Tibial nerve (tissue), 4 donors: ENCODE measurements around the gene CD1C. TPM values are rescaled to one million over a fixed set of nuclear protein-coding genes. Genes with fewer than 3 reads are reported as not detected.
"Not testable (repeated sequence)": the region's sequence is repeated elsewhere in the genome, so short reads cannot be mapped to it uniquely, and the experiment has no call there.

Source experiments
- DNase-seq, 2 donors: peaks; one replicate each; pipeline ENCODE4 v3.0.0-alpha.2; 2019; ENCODE audit warnings: low spot score in 2 of 2
- H3K27ac ChIP-seq, 4 donors: fragments of 200-600 bp; sonication (generic) in 3 of 4; one replicate each; pipeline ENCODE4 v1.5.1; 2017 to 2019; ENCODE audit warnings: mild to moderate bottlenecking in 1 of 4
- H3K27me3 ChIP-seq, 2 donors: fragments of 200-600 bp; sonication (generic) in 1 of 2; one replicate each; pipeline versions ENCODE4 v1.5.1 to v1.6.0; 2017 to 2019
- H3K36me3 ChIP-seq, 3 donors: fragments of 200-600 bp; sonication (generic); one replicate each; pipeline ENCODE4 v1.5.1; 2018 to 2019
- H3K4me1 ChIP-seq, 4 donors: fragments of 200-600 bp; sonication (generic) in 3 of 4; one replicate each; pipeline ENCODE4 v1.5.1; 2017 to 2019
- H3K4me3 ChIP-seq, 4 donors: fragments of 200-600 bp; sonication (generic) in 3 of 4; one replicate each; pipeline ENCODE4 v1.5.1; 2017 to 2019; ENCODE audit warnings: mild to moderate bottlenecking in 1 of 4, moderate library complexity in 1 of 4
- H3K9me3 ChIP-seq, 4 donors: fragments of 200-600 bp; sonication (generic) in 3 of 4; one replicate each; pipeline ENCODE4 v1.5.1; 2017 to 2019
- EP300 ChIP-seq, 2 donors: sonication (generic); formaldehyde crosslinking; IDR thresholded peaks; one replicate each; pipeline ENCODE4 v1.6.1; 2017; ENCODE audit warnings: antibody characterized with exemption in 2 of 2, mild to moderate bottlenecking in 1 of 2
- POLR2A ChIP-seq, 2 donors: fragments of 450-650 bp; IDR thresholded peaks; one replicate each; pipeline ENCODE4 v1.6.1; 2017; ENCODE audit warnings: antibody characterized with exemption in 2 of 2, mild to moderate bottlenecking in 2 of 2, moderate library complexity in 2 of 2
- WGBS, 2 donors: methylation state at CpG; one replicate each; pipeline ENCODE4 v1.1.5; 2018; 5-methylcytosine and 5-hydroxymethylcytosine counted together
- total RNA-seq, 4 donors: library from RNA; depleted of rRNA; stranded (reverse); fragments of >200 nt; gene quantifications; one replicate each; pipeline ENCODE4 v1.1.0, GENCODE V29; 2016
- TF ChIP-seq, protein P1 (sequence below), 5 experiments: fragments of 200-600 bp in 3 of 5; fragments of 450-650 bp in 2 of 5; sonication (generic) in 3 of 5; IDR thresholded peaks; one replicate each; pipeline ENCODE4 v1.5.1; 2016 to 2019; ENCODE audit warnings: antibody characterized with exemption in 5 of 5, mild to moderate bottlenecking in 3 of 5, moderate library complexity in 2 of 5

The CD1C gene
- total RNA-seq, 4 donors from 2014 or later: 2.2 to 2.5 TPM; not detected in 2

DNA sequence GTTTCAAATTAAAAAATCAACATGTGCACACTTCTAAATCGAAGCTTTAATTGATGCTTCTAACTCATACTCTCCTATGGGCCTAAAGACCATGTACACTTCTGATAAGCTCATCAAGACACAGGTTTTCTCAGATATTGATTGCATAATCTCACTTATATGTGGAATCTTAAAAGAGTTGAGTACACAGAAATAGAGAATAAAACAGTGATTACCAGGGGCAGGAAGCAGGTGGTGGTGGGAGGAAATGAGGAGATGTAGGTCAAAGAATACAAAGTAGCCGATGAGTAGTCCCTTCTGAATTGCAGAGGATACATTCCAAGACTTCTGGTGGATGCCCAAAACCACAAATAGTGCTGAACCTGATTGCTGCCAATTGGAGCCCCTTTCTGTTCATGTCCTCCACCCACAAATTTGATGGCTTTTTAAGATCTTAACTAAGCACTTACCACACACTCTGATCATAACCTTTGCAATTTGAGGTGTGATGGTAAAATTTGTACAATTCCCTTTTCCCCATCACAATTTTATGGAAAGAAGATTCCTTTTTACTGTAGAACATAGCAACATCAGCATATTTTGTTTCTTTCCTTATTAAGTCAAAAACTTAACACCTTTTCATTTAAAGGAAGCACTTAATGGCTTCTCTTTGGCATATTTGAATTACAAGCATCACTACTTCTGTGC, 44.9 kb downstream of the CD1C start:
- Histone ChIP-seq H3K9me3 (peaks cover 0 to 12% (median 0%) of the 10 kb centered on the region in 4 donors), H3K27ac (no peak overlapping the region), H3K4me1 (no peaks in the 10 kb centered on the region), H3K4me3 (no peak overlapping the region), H3K36me3 (no peaks in the 10 kb centered on the region), H3K27me3 (no peaks in the 10 kb centered on the region)
- DNase-seq: no peak
- 44 to 45% methylated on average over 2 of the region's 2 CpGs for WGBS, 2 donors
- TF ChIP-seq EP300 (IDR thresholded peaks at IDR 0.05): no peak
- TF ChIP-seq, protein P1, sequence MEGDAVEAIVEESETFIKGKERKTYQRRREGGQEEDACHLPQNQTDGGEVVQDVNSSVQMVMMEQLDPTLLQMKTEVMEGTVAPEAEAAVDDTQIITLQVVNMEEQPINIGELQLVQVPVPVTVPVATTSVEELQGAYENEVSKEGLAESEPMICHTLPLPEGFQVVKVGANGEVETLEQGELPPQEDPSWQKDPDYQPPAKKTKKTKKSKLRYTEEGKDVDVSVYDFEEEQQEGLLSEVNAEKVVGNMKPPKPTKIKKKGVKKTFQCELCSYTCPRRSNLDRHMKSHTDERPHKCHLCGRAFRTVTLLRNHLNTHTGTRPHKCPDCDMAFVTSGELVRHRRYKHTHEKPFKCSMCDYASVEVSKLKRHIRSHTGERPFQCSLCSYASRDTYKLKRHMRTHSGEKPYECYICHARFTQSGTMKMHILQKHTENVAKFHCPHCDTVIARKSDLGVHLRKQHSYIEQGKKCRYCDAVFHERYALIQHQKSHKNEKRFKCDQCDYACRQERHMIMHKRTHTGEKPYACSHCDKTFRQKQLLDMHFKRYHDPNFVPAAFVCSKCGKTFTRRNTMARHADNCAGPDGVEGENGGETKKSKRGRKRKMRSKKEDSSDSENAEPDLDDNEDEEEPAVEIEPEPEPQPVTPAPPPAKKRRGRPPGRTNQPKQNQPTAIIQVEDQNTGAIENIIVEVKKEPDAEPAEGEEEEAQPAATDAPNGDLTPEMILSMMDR (IDR thresholded peaks at IDR 0.05): no peak
- no peak for TF ChIP-seq POLR2A (IDR thresholded peaks at IDR 0.05)

DNA sequence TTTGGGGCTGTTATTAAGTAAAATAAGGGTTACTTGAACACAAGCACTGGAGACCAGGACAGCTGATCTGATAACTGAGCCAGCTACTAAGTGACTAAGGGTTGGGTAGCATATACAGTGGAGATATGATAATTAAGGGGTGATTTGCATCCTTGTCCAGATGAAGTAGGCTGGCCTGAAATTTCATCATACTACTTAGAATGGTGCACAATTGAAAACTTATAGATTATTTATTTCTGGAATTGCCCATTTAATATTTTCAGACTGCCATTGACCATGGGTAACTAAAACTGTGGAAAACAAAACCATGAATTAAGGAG, 45.5 kb downstream of the CD1C start:
- DNase-seq: no peak
- Histone ChIP-seq H3K4me1 (no peaks in the 10 kb centered on the region), H3K27me3 (no peaks in the 10 kb centered on the region), H3K9me3 (peaks cover 0 to 12% (median 0%) of the 10 kb centered on the region in 4 donors), H3K4me3 (no peak overlapping the region), H3K27ac (no peak overlapping the region), H3K36me3 (no peaks in the 10 kb centered on the region)
- TF ChIP-seq EP300 (IDR thresholded peaks at IDR 0.05) (no peak), POLR2A (IDR thresholded peaks at IDR 0.05) (no peak)
- TF ChIP-seq, protein P1 (IDR thresholded peaks at IDR 0.05): no peak

DNA sequence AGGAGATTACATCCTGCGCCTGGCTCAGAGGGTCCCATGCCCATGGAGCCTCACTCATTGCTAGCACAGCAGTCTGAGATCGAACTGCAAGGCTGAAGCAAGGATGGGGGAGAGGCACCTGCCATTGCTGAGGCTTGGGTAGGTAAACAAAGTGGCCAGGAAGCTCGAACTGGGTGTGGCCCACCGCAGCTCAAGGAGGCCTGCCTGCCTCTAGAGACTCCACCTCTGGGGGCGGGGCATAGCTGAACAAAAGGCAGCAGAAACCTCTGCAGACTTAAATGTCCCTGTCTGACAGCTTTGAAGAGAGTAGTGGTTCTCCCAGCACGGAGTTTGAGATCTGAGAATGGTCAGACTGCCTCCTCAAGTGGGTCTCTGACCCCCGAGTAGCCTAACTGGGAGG, 46.7 kb downstream of the CD1C start:
- not testable (repeated sequence) for H3K27ac ChIP-seq, H3K36me3 ChIP-seq, H3K27me3 ChIP-seq, H3K4me3 ChIP-seq, DNase-seq, H3K4me1 ChIP-seq
- WGBS, 2 donors: 69 to 83% methylated on average over 7 of the region's 7 CpGs
- H3K9me3 ChIP-seq: peaks cover 0 to 17% (median 0%) of the 10 kb centered on the region in 4 donors

Other genes starting within 250 kb of the CD1C start
- gene CD1D, start 109.0 kb upstream of the CD1C start, total RNA-seq: 1 to 10 TPM in 3 of 4 donors, under 1 TPM in 1; 0.63 to 4.2 (median 2.2) TPM
- gene CD1A, start 35.5 kb upstream of the CD1C start, total RNA-seq: not detected
- gene CD1B, start 41.6 kb downstream of the CD1C start, total RNA-seq: not detected
- gene CD1E, start 64.0 kb downstream of the CD1C start, total RNA-seq: 1 to 10 TPM in 1 of 4 donors, not detected in 3; 1.4 TPM
- not detected for gene OR10T2, start 109.5 kb downstream of the CD1C start, total RNA-seq
- gene OR10K2, start 136.3 kb downstream of the CD1C start, total RNA-seq: not detected
- gene OR10K1, start 171.9 kb downstream of the CD1C start, total RNA-seq: not detected
- not detected for gene OR10R2, start 182.3 kb downstream of the CD1C start, total RNA-seq